A673 (cell line): ENCODE results near the gene PLEKHG4.

Source experiments
- CTCF ChIP-seq: fragments of 300-800, 200-600 bp; sonication (generic); conservative IDR thresholded peaks from 2 replicates; pipeline ENCODE4 v1.5.1; 2017; ENCODE audit warnings: low read depth, mild to moderate bottlenecking, antibody characterized with exemption, low read length, moderate library complexity, mixed read lengths
- EZH2 ChIP-seq: fragments of 200-600 bp; sonication (generic); IDR thresholded peaks from 2 replicates; pipeline ENCODE4 v1.6.1; 2017; ENCODE audit warnings: borderline replicate concordance, low read depth, mild to moderate bottlenecking, mixed read lengths, antibody characterized with exemption, low read length; ENCODE audit not compliant: poor library complexity, severe bottlenecking

- TF ChIP-seq CTCF (no peak), EZH2 (no peak)
These were observed 48.4 kb downstream of the PLEKHG4 start for GRCh38 chr16:67327743-67328142.
